ENCODE measurements around the gene TBL1Y. TPM values are rescaled to one million over a fixed set of nuclear protein-coding genes. Genes with fewer than 3 reads are reported as not detected.
A peak's percentile ranks its signal among the peaks of the same experiment; 100 is the strongest.

The TBL1Y gene
- total and polyA plus RNA-seq, 7 experiments from 2014 or later = not detected

- no peaks in the 10 kb centered on the region for H3K36me3 ChIP-seq (ENCODE audit: control insufficient read depth in 2 of 3, insufficient read depth in 3 of 3, low read length in 3 of 3)
- Mint-ChIP-seq H3K36me3 (no peaks in the 10 kb centered on the region), H3K27ac (no peak overlapping the region), H3K4me3 (peak overlapping the region in 2 of 10 donors; percentile 29 to 46), H3K4me1 (peaks cover 0 to 12% (median 0%) of the 10 kb centered on the region in 7 donors), H3K27me3 (peaks cover 27 to 42% (median 30%) of the 10 kb centered on the region in 5 donors), H3K9me3 (no peaks in the 10 kb centered on the region)
- no peaks in the 10 kb centered on the region for H3K27me3 ChIP-seq (ENCODE audit: control insufficient read depth in 2 of 2, insufficient read depth in 2 of 2, low read length in 2 of 2)
- intact Hi-C loops (cut with micrococcal nuclease) = no loop called here
- ChIA-PET CTCF (no interaction called here), POLR2A (no interaction called here)
- no peak overlapping the region for H3K4me3 ChIP-seq (ENCODE audit: low read length)
- no peak overlapping the region for H3K27ac ChIP-seq (ENCODE audit: low read depth, low read length)
- DNase-seq (no peak), ATAC-seq (no peak)
- H3K4me1 ChIP-seq (ENCODE audit: control insufficient read depth in 2 of 2, insufficient read depth in 2 of 2, low read length in 2 of 2) = no peaks in the 10 kb centered on the region
- no peaks in the 10 kb centered on the region for H3K9me3 ChIP-seq (ENCODE audit: control insufficient read depth in 2 of 3, low read length in 3 of 3)
Measured at GRCh38 chrY:6909856-6910255, 641 bp upstream of the TBL1Y start.

- H3K4me1 ChIP-seq (ENCODE audit: control insufficient read depth in 2 of 2, insufficient read depth in 2 of 2, low read length in 2 of 2) = no peaks in the 10 kb centered on the region
- H3K4me3 ChIP-seq (ENCODE audit: low read length) = no peak within 1 kb of the TSS
- Mint-ChIP-seq H3K27ac (no peak within 1 kb of the TSS), H3K27me3 (peaks cover 24 to 39% (median 29%) of the 10 kb centered on the region in 5 donors), H3K36me3 (no peaks in the 10 kb centered on the region), H3K4me3 (peak within 1 kb of the TSS in 2 of 10 donors; percentile 33 to 50), H3K4me1 (peaks cover 0 to 12% (median 0%) of the 10 kb centered on the region in 7 donors), H3K9me3 (no peaks in the 10 kb centered on the region)
- H3K27me3 ChIP-seq (ENCODE audit: control insufficient read depth in 2 of 2, insufficient read depth in 2 of 2, low read length in 2 of 2) = no peaks in the 10 kb centered on the region
- CTCF ChIA-PET = no interaction called here
- POLR2A ChIA-PET = no interaction called here
- no peak within 1 kb of the TSS for H3K27ac ChIP-seq (ENCODE audit: low read depth, low read length)
- DNase-seq (no peak), ATAC-seq (no peak)
- H3K36me3 ChIP-seq (ENCODE audit: control insufficient read depth in 2 of 3, insufficient read depth in 3 of 3, low read length in 3 of 3) = no peaks in the 10 kb centered on the region
- intact Hi-C loops (cut with micrococcal nuclease) = no loop called here
- H3K9me3 ChIP-seq (ENCODE audit: control insufficient read depth in 2 of 3, low read length in 3 of 3) = no peaks in the 10 kb centered on the region
Measured at GRCh38 chrY:6911253-6911881, 870 bp downstream of the TBL1Y start, which contains the start of gene AMELY. Gene AMELY, minus strand, starts transcription at chrY:6911752. Its CDS starts 39,144 bp downstream, at chrY:6872608.

GRCh38 chrY:6913362-6913761 is 2.9 kb downstream of the TBL1Y start:
- no peak overlapping the region for H3K27ac ChIP-seq (ENCODE audit: low read depth, low read length)
- intact Hi-C loops (cut with micrococcal nuclease) = no loop called here
- no peak overlapping the region for H3K4me3 ChIP-seq (ENCODE audit: low read length)
- POLR2A ChIA-PET = no interaction called here
- H3K9me3 ChIP-seq (ENCODE audit: control insufficient read depth in 2 of 3, low read length in 3 of 3) = no peaks in the 10 kb centered on the region
- no peak for ATAC-seq
- no peak for DNase-seq
- no peaks in the 10 kb centered on the region for H3K4me1 ChIP-seq (ENCODE audit: control insufficient read depth in 2 of 2, insufficient read depth in 2 of 2, low read length in 2 of 2)
- no peaks in the 10 kb centered on the region for H3K36me3 Mint-ChIP-seq
- peaks cover 24 to 39% (median 29%) of the 10 kb centered on the region in 5 donors for H3K27me3 Mint-ChIP-seq
- CTCF ChIA-PET = no interaction called here
- H3K27me3 ChIP-seq (ENCODE audit: control insufficient read depth in 2 of 2, insufficient read depth in 2 of 2, low read length in 2 of 2) = no peaks in the 10 kb centered on the region
- no peaks in the 10 kb centered on the region for H3K36me3 ChIP-seq (ENCODE audit: control insufficient read depth in 2 of 3, insufficient read depth in 3 of 3, low read length in 3 of 3)
- peaks cover 0 to 12% (median 0%) of the 10 kb centered on the region in 7 donors for H3K4me1 Mint-ChIP-seq
- peaks cover 0 to 6% (median 0%) of the 10 kb centered on the region in 11 donors for H3K9me3 Mint-ChIP-seq
- H3K27ac Mint-ChIP-seq = no peak overlapping the region
- H3K4me3 Mint-ChIP-seq = no peak overlapping the region

DNA sequence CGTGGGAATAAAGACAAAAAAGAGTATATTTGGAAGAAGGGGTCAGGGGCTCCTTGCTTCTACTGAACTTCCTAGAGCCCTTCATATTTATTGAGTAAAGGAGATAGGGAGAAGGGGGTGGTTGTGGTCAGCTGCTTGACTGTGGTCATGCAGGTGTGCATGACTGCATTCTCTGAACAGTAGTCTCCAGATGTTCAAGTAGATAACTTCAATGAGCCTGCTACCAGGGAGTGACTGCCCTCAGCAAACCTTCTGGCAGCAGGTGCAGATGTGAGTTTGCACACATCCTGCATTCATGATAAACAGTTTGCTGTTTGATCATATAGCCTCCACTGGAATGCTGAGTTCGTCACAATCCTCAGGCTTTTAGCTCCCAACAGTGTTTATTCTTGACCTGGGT is 10.6 kb downstream of the TBL1Y start:
- Histone ChIP-seq H3K27ac (ENCODE audit: low read depth, low read length) (no peak overlapping the region), H3K27me3 (ENCODE audit: control insufficient read depth in 2 of 2, insufficient read depth in 2 of 2, low read length in 2 of 2) (no peaks in the 10 kb centered on the region), H3K36me3 (ENCODE audit: control insufficient read depth in 2 of 3, insufficient read depth in 3 of 3, low read length in 3 of 3) (no peaks in the 10 kb centered on the region), H3K4me1 (ENCODE audit: control insufficient read depth in 2 of 2, insufficient read depth in 2 of 2, low read length in 2 of 2) (no peaks in the 10 kb centered on the region), H3K4me3 (ENCODE audit: low read length) (no peak overlapping the region), H3K9me3 (ENCODE audit: control insufficient read depth in 2 of 3, low read length in 3 of 3) (no peaks in the 10 kb centered on the region)
- no peak for DNase-seq
- Mint-ChIP-seq H3K4me1 (no peaks in the 10 kb centered on the region), H3K27ac (no peak overlapping the region), H3K9me3 (peaks cover 0 to 12% (median 0%) of the 10 kb centered on the region in 11 donors), H3K4me3 (no peak overlapping the region), H3K36me3 (no peaks in the 10 kb centered on the region), H3K27me3 (no peaks in the 10 kb centered on the region)
- intact Hi-C loops (cut with micrococcal nuclease) = no loop called here
- ChIA-PET CTCF (no interaction called here), POLR2A (no interaction called here)
- no peak for ATAC-seq

GRCh38 chrY:6928265-6928664 is 17.8 kb downstream of the TBL1Y start:
- H3K4me1 Mint-ChIP-seq = no peaks in the 10 kb centered on the region
- no peaks in the 10 kb centered on the region for H3K27me3 Mint-ChIP-seq
- ATAC-seq (no peak), DNase-seq (no peak)
- Histone ChIP-seq H3K4me1 (ENCODE audit: control insufficient read depth in 2 of 2, insufficient read depth in 2 of 2, low read length in 2 of 2) (no peaks in the 10 kb centered on the region), H3K27ac (ENCODE audit: low read depth, low read length) (no peak overlapping the region), H3K4me3 (ENCODE audit: low read length) (no peak overlapping the region), H3K36me3 (ENCODE audit: control insufficient read depth in 2 of 3, insufficient read depth in 3 of 3, low read length in 3 of 3) (no peaks in the 10 kb centered on the region), H3K9me3 (ENCODE audit: control insufficient read depth in 2 of 3, low read length in 3 of 3) (no peaks in the 10 kb centered on the region), H3K27me3 (ENCODE audit: control insufficient read depth in 2 of 2, insufficient read depth in 2 of 2, low read length in 2 of 2) (no peaks in the 10 kb centered on the region)
- ChIA-PET CTCF (no interaction called here), POLR2A (no interaction called here)
- no peak overlapping the region for H3K4me3 Mint-ChIP-seq
- H3K9me3 Mint-ChIP-seq = no peaks in the 10 kb centered on the region
- H3K36me3 Mint-ChIP-seq = no peaks in the 10 kb centered on the region
- intact Hi-C loops (cut with micrococcal nuclease) = no loop called here
- no peak overlapping the region for H3K27ac Mint-ChIP-seq

GRCh38 chrY:6929237-6929636 is 18.7 kb downstream of the TBL1Y start:
- H3K4me3 ChIP-seq (ENCODE audit: low read length) = no peak overlapping the region
- Mint-ChIP-seq H3K27ac (no peak overlapping the region), H3K4me3 (no peak overlapping the region), H3K4me1 (no peaks in the 10 kb centered on the region), H3K36me3 (no peaks in the 10 kb centered on the region), H3K9me3 (no peaks in the 10 kb centered on the region), H3K27me3 (peaks cover 0 to 2% (median 0%) of the 10 kb centered on the region in 5 donors)
- ChIA-PET POLR2A (no interaction called here), CTCF (no interaction called here)
- H3K27me3 ChIP-seq (ENCODE audit: control insufficient read depth in 2 of 2, insufficient read depth in 2 of 2, low read length in 2 of 2) = no peaks in the 10 kb centered on the region
- no peak for DNase-seq
- intact Hi-C loops (cut with micrococcal nuclease) = no loop called here
- ATAC-seq = no peak
- H3K9me3 ChIP-seq (ENCODE audit: control insufficient read depth in 2 of 3, low read length in 3 of 3) = no peaks in the 10 kb centered on the region
- no peak overlapping the region for H3K27ac ChIP-seq (ENCODE audit: low read depth, low read length)
- H3K36me3 ChIP-seq (ENCODE audit: control insufficient read depth in 2 of 3, insufficient read depth in 3 of 3, low read length in 3 of 3) = no peaks in the 10 kb centered on the region
- no peaks in the 10 kb centered on the region for H3K4me1 ChIP-seq (ENCODE audit: control insufficient read depth in 2 of 2, insufficient read depth in 2 of 2, low read length in 2 of 2)

GRCh38 chrY:6931779-6932396 is 21.4 kb downstream of the TBL1Y start:
- Mint-ChIP-seq H3K27me3 (peaks cover 0 to 2% (median 0%) of the 10 kb centered on the region in 5 donors), H3K4me1 (no peaks in the 10 kb centered on the region)
- H3K4me1 ChIP-seq (ENCODE audit: control insufficient read depth in 2 of 2, insufficient read depth in 2 of 2, low read length in 2 of 2) = no peaks in the 10 kb centered on the region

More at GRCh38 chrY:6931779-6932396, 21.4 kb downstream of the TBL1Y start:
- Histone ChIP-seq H3K36me3 (ENCODE audit: control insufficient read depth in 2 of 3, insufficient read depth in 3 of 3, low read length in 3 of 3) (no peaks in the 10 kb centered on the region), H3K27ac (ENCODE audit: low read depth, low read length) (no peak overlapping the region), H3K27me3 (ENCODE audit: control insufficient read depth in 2 of 2, insufficient read depth in 2 of 2, low read length in 2 of 2) (no peaks in the 10 kb centered on the region), H3K4me3 (ENCODE audit: low read length) (no peak overlapping the region), H3K9me3 (ENCODE audit: control insufficient read depth in 2 of 3, low read length in 3 of 3) (no peaks in the 10 kb centered on the region)
- Mint-ChIP-seq H3K27ac (no peak overlapping the region), H3K36me3 (no peaks in the 10 kb centered on the region), H3K9me3 (no peaks in the 10 kb centered on the region), H3K4me3 (no peak overlapping the region)
- no peak for DNase-seq
- POLR2A ChIA-PET = no interaction called here
- CTCF ChIA-PET = no interaction called here
- intact Hi-C loops (cut with micrococcal nuclease) = no loop called here
- no peak for ATAC-seq
